ENCODE data around the gene OR10G8. TPM values are rescaled to one million over a fixed set of nuclear protein-coding genes. Genes with fewer than 3 reads are reported as not detected.

OR10G8 gene
- total RNA-seq, 1 experiment from 2014 or later, result not detected

- ATAC-seq (peak; percentile 98), DNase-seq (ENCODE audit: low read depth, low spot score) (peak; percentile 42)
- ChIA-PET CTCF (interaction anchor here (0.5 to 1.7 kb wide), 9 partner anchors 13 to 261 kb away, joined by 3 to 11 read pairs (median 3); partner anchors contain the start of gene VWA5A), POLR2A (no interaction called here), RAD21 (ENCODE audit: low non-redundant PET in 1 of 2, low total read pairs in 2 of 2, uncharacterized antibody in 2 of 2, unreplicated experiment in 2 of 2) (interaction anchor here in 1 of 2 experiments (0.6 kb wide), 1 partner anchor 235 kb away, joined by 3 read pairs; no protein-coding TSS in a partner anchor)
- no peak for TF ChIP-seq SP1 (IDR thresholded peaks at IDR 0.05; ENCODE audit: low read depth)
- TF ChIP-seq POLR2A (IDR thresholded peaks at IDR 0.05; ENCODE audit: borderline replicate concordance, extremely low read depth, insufficient read depth, insufficient read length), result no peak
- TF ChIP-seq CBX3 (IDR thresholded peaks at IDR 0.05; ENCODE audit: low read depth), result 0 out of 2 replicates have a peak, but pooled peaks have one; percentile 45
- peak; percentile 74 for TF ChIP-seq RAD21 (IDR thresholded peaks at IDR 0.05; ENCODE audit: low read depth)
- TF ChIP-seq MAX (IDR thresholded peaks at IDR 0.05), result peak; percentile 80
- peak; percentile 25 for TF ChIP-seq YY1 (IDR thresholded peaks at IDR 0.05; ENCODE audit: extremely low read depth, insufficient replicate concordance, low read depth, low read length)
- TF ChIP-seq CTCF (IDR thresholded peaks at IDR 0.05 in 2 of 3, conservative IDR thresholded peaks at IDR 0.05 in 1 of 3; ENCODE audit: borderline replicate concordance in 1 of 3, insufficient read depth in 1 of 3, low read depth in 2 of 3, low read length in 2 of 3), result peak; percentile 59 to 85 (median 79); a peak in 5 of 6 replicates
- Histone ChIP-seq H3K79me2 (ENCODE audit: insufficient read depth, low read length) (no peaks in the 10 kb centered on the region), H4K20me1 (ENCODE audit: insufficient read depth) (no peaks in the 10 kb centered on the region), H3K9me2 (ENCODE audit: insufficient read depth) (no peaks in the 10 kb centered on the region), H3K27ac (ENCODE audit: low read depth, low read length) (no peak overlapping the region), H3K36me3 (ENCODE audit: control insufficient read depth in 1 of 2, insufficient read depth in 2 of 2, low read length in 2 of 2) (no peaks in the 10 kb centered on the region), H3K9ac (ENCODE audit: low read length) (no peak overlapping the region), H3K4me1 (ENCODE audit: control insufficient read depth in 1 of 2, insufficient read depth in 2 of 2, low read length in 2 of 2) (peaks cover 0 to 5% of the 10 kb centered on the region in 2 experiments; a peak in 2 of 4 replicates), H3K27me3 (ENCODE audit: insufficient read depth, low read length) (peaks cover 32% of the 10 kb centered on the region), H2AFZ (ENCODE audit: low read depth, low read length, poor library complexity, severe bottlenecking) (peak overlapping the region; percentile 63), H3K4me2 (ENCODE audit: low read length) (peak overlapping the region; percentile 59), H3K4me3 (replicated peaks in 1 of 2; ENCODE audit: low read depth in 1 of 2, low read length in 2 of 2) (peak overlapping the region in 1 of 2 experiments; percentile 18; a peak in 1 of 4 replicates), H3K9me3 (ENCODE audit: control insufficient read depth in 1 of 2, insufficient read depth in 1 of 2, low read depth in 1 of 2, low read length in 2 of 2) (no peaks in the 10 kb centered on the region)
- intact Hi-C loops (cut with micrococcal nuclease), result loop anchor here (5.0 kb wide), 2 partner anchors 263 to 518 kb away; no protein-coding TSS in a partner anchor
- BruUV-seq (replicated peaks), result no TSS peak
Observed at GRCh38 chr11:124069429-124070401, 43.1 kb downstream of the OR10G8 start.
